SK-N-MC (cell line): ENCODE measurements around the gene TGFBR3.

Source experiments
- DNase-seq: peaks from one replicate; pipeline ENCODE4 v3.0.0-alpha.2; 2011; ENCODE audit warnings: low read depth, low spot score
- H3K27ac ChIP-seq: fragments of 200-600 bp; sonication (generic); 2 replicates; pipeline ENCODE4 v1.5.1; 2016; ENCODE audit warnings: mixed run types
- H3K36me3 ChIP-seq: fragments of 200-600 bp; sonication (generic); 2 replicates; pipeline ENCODE4 v1.6.1; 2017; ENCODE audit warnings: antibody characterized with exemption, low read length, mixed read lengths; ENCODE audit not compliant: insufficient read depth
- H3K4me3 ChIP-seq: fragments of 200-600 bp; sonication (generic); 2 replicates; pipeline ENCODE4 v1.5.1; 2016
- H3K9ac ChIP-seq: fragments of 200-600 bp; sonication (generic); 2 replicates; pipeline ENCODE4 v1.8.0; 2017; ENCODE audit warnings: mixed run types, mixed read lengths; ENCODE audit not compliant: insufficient read length
- H3K9me3 ChIP-seq: fragments of 200-600 bp; sonication (generic); 2 replicates; pipeline ENCODE4 v1.6.1; 2017; ENCODE audit warnings: low read depth, mild to moderate bottlenecking, antibody characterized with exemption, low read length, moderate library complexity, mixed read lengths
- EZH2 ChIP-seq: fragments of 200-600 bp; sonication (generic); IDR thresholded peaks from one replicate; pipeline ENCODE4 v1.6.1; 2017; ENCODE audit warnings: antibody characterized with exemption
- FOXP2 ChIP-seq: optimal IDR thresholded peaks from 2 replicates; pipeline ENCODE3; 2011; ENCODE audit warnings: mild to moderate bottlenecking, moderate library complexity; ENCODE audit not compliant: insufficient read depth; ENCODE audit errors: extremely low read length, control extremely low read depth
- POLR2AphosphoS5 ChIP-seq: IDR thresholded peaks from 2 replicates; pipeline ENCODE4 v1.6.1; 2012; ENCODE audit warnings: mild to moderate bottlenecking, low read depth, low read length, borderline replicate concordance

Gene TGFBR3

DNA sequence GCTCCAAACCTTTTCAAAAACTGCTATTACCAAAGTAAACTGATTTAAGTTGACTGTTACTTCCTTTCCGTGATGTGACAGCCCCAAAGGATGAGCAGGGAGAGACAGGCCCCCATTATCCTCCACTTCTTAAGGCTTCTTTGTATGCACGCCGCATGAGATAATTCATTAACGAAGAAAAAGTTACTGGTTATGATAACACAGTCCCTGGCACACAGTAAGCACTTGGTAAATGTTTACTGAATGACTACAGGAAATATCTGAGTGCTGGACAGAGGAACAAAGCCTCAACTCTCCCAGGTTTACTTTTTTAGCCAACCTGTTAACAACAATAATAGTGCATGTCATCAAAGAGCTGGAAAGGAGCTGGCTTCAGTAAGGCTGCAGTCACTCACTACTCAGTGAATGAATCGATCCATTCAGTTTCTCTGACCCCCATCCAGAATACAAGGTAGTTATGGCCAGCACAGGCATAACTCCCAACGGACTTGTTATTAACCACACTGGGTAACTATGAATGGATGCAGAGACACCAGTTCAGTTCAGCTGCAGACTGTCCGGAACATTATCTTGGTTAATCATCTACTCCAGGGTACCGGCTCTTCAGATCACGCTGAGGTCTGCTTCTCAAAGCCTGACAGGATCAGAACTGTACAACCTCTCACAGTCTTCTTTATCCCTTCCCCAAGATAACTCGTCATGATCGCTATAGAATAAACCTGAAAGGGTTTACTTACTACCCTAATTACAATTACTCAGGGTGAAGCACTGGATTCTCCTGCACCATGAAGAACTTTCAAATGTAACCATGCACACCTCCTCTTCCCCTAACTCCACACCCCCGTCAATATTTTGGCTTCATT, 58.3 kb downstream of the TGFBR3 start:
- H3K4me3 ChIP-seq: no peak overlapping the region
- no peaks in the 10 kb centered on the region for H3K36me3 ChIP-seq
- no peaks in the 10 kb centered on the region for H3K9me3 ChIP-seq
- no peak overlapping the region for H3K9ac ChIP-seq
- TF ChIP-seq POLR2AphosphoS5: no peak
- TF ChIP-seq FOXP2: no peak
- TF ChIP-seq EZH2: no peak
- no peak overlapping the region for H3K27ac ChIP-seq
- no peak for DNase-seq

- TF ChIP-seq FOXP2 (no peak), POLR2AphosphoS5 (no peak), EZH2 (no peak)
- Histone ChIP-seq H3K36me3 (no peaks in the 10 kb centered on the region), H3K4me3 (no peak overlapping the region), H3K9me3 (no peaks in the 10 kb centered on the region), H3K27ac (no peak overlapping the region), H3K9ac (no peak overlapping the region)
- no peak for DNase-seq
Observed at GRCh38 chr1:91827087-91827458, 58.9 kb downstream of the TGFBR3 start.

DNA sequence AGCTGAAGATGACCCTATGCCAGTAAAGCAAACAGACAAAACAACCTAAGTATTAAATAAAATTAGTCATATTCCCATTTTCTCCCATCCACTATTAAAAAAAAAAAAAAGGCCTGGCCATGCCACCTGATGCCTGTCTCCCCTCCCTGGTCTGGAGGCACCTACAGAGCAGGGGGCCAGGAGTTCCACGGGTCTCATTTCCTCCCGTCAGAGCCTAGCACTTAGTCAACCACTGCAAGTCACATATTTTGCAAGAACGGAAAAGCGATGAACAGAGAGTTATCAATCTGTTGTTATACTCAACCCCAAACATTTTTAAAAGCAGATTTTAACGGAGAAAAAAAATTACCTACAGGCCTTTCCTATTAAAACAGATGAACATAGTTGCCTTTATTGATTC, 59.3 kb downstream of the TGFBR3 start:
- DNase-seq: no peak
- Histone ChIP-seq H3K4me3 (no peak overlapping the region), H3K9ac (no peak overlapping the region), H3K9me3 (no peaks in the 10 kb centered on the region), H3K36me3 (no peaks in the 10 kb centered on the region), H3K27ac (no peak overlapping the region)
- TF ChIP-seq FOXP2 (no peak), EZH2 (no peak), POLR2AphosphoS5 (no peak)

- no peak for DNase-seq
- no peak overlapping the region for H3K4me3 ChIP-seq
- no peaks in the 10 kb centered on the region for H3K36me3 ChIP-seq
- H3K9ac ChIP-seq: no peak overlapping the region
- H3K9me3 ChIP-seq: no peaks in the 10 kb centered on the region
- TF ChIP-seq EZH2: no peak
- TF ChIP-seq FOXP2: no peak
- TF ChIP-seq POLR2AphosphoS5: no peak
- no peak overlapping the region for H3K27ac ChIP-seq
Observed at GRCh38 chr1:91826248-91826647, 59.7 kb downstream of the TGFBR3 start.

GRCh38 chr1:91821126-91821868, 64.7 kb downstream of the TGFBR3 start:
- H3K9me3 ChIP-seq: no peaks in the 10 kb centered on the region
- TF ChIP-seq POLR2AphosphoS5: no peak
- TF ChIP-seq EZH2: no peak
- TF ChIP-seq FOXP2: no peak
- no peak overlapping the region for H3K27ac ChIP-seq
- H3K9ac ChIP-seq: no peak overlapping the region
- no peak for DNase-seq
- H3K4me3 ChIP-seq: no peak overlapping the region
- no peaks in the 10 kb centered on the region for H3K36me3 ChIP-seq

DNA sequence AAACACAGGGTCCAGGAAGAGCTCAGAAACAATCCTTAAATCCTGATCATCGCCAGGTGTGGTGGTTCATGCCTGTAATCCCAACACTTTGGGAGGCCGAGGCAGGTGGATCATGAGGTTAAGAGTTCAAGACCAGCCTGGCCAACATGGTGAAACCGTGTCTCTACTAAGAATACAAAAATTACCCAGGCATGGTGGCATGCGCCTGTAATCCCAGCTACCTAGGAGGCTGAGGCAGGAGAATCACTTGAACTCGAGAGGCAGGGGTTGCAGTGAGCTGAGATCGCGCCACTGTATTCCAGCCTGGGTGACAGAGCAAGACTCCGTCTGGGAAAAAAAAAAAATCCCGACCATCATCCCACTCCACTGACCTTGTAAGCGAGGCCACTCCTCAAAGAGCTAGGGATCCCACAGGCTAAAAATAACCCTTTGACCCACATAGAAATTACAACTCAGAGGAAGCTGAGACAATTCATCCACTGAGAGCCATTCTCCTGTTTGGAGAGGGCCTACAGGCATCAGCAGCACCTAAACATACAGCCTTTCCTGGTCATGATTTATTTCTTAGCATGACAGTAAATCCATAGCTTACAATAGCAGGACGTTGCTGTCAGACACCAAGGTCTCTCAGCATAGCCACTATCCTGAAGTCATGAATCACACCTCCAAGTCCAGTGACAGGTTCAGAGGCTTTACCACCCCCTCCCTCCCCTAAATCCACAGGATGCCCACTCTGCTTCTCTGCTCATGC, 66.7 kb downstream of the TGFBR3 start:
- Histone ChIP-seq H3K9ac (no peak overlapping the region), H3K27ac (peak overlapping the region; percentile 97), H3K9me3 (no peaks in the 10 kb centered on the region), H3K4me3 (no peak overlapping the region), H3K36me3 (no peaks in the 10 kb centered on the region)
- no peak for TF ChIP-seq FOXP2
- TF ChIP-seq EZH2: no peak
- TF ChIP-seq POLR2AphosphoS5: no peak
- no peak for DNase-seq

DNA sequence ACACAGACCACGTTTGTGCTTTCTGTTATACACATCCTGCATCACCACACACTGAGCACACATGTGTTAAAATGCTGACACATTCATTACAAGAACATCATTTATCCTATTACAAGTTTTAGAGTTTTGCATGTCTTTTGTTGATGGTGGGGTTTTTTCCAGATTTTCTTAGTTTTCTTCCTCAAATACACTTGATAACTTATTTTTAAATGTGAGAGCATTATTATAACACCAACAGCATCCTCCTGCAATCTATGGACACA, 67.3 kb downstream of the TGFBR3 start:
- DNase-seq: no peak
- Histone ChIP-seq H3K27ac (peak overlapping the region; percentile 97), H3K4me3 (peak overlapping the region; percentile 65), H3K36me3 (no peaks in the 10 kb centered on the region), H3K9me3 (no peaks in the 10 kb centered on the region), H3K9ac (peak overlapping the region; percentile 68)
- TF ChIP-seq EZH2 (no peak), FOXP2 (no peak), POLR2AphosphoS5 (no peak)

DNA sequence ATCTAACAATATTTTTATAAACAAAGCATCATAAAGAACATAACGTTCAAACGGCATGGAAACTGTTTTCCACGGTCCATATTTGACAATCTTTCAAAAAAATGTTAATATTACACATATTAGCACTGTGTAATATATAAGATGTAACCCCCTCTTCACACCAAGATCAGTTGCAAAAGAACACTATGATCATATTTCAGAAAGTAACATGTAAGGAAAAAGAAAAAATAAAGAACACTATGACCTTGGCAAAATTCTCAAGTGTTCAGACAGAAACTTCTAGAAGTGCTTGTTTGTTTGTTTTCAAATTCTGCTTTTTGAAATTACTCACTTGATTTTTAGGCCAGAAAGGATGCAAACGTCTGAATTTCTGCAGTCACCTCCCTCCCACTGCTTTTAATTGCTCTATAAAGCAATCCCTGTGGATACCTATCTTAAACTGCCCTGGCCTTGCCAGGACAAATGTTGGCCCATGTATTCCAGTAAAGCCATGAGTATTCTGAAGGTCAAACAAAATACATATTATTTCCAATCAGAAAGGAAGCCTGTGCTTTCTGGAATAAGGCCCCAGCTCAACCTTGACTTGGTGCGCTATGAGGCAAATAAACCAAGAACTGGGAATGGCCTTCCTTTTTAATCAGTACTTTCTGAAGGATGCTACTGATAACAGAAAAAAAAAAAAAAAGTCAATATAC, 68.6 kb downstream of the TGFBR3 start:
- Histone ChIP-seq H3K27ac (peak overlapping the region; percentile 97), H3K9me3 (no peaks in the 10 kb centered on the region), H3K36me3 (no peaks in the 10 kb centered on the region), H3K9ac (peak overlapping the region; percentile 10), H3K4me3 (no peak overlapping the region)
- DNase-seq: no peak
- no peak for TF ChIP-seq POLR2AphosphoS5
- TF ChIP-seq FOXP2: no peak
- no peak for TF ChIP-seq EZH2
